NCI-H69 (cell line): ENCODE data around the gene ARFRP1.
A peak's percentile ranks its signal among the peaks of the same experiment; 100 is the strongest.

Source experiments
- DNase-seq: peaks from one replicate; lab custom pipeline; 2025; lab: John Stamatoyannopoulos, UW

Gene ARFRP1

GRCh38 chr20:63743210-63743970 is 35.6 kb upstream of the ARFRP1 start:
- DNase-seq: no peak

- DNase-seq: no peak
These were observed 34.7 kb upstream of the ARFRP1 start for GRCh38 chr20:63742381-63743024.

DNA sequence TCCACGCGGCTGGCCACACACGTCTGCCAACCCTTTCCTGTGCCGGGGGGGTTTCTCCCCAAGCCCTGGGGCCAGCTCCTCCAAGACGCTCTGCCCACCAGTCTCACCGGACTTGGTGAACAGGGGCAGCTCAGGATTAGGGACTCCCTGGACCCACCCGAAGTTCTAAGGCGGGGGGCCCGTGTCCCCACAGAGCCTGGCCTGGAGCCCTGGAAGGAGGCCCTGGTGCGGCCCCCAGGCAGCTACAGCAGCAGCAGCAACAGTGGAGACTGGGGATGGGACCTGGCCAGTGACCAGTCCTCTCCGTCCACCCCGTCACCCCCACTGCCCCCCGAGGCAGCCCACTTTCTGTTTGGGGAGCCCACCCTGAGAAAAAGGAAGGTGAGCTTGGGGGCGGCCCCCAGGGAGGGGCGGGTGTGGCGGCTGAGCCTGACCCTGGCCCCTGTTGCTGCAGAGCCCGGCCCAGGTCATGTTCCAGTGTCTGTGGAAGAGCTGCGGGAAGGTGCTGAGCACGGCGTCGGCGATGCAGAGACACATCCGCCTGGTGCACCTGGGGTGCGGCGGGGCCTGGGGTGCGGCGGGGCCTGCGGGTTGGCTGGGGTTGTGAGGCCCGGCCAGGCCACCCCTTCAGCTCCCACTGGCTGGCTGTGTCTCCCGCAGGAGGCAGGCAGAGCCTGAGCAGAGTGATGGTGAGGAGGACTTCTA is 34.1 kb upstream of the ARFRP1 start:
- no peak for DNase-seq

DNA sequence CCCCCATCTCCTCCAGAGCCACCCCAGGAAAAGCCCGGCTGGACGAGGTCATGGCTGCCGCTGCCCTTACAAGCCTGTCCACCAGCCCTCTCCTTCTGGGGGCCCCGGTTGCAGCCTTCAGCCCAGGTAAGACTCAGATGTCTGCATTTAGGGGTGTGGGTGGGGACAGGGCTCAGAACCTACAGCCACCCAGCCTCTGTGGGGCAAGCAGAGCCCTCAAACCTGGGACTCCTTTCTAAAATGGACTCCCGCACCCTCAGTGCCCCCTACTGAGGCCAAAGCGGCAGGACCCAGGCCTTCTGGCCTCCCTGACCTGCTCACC is 33.5 kb upstream of the ARFRP1 start:
- no peak for DNase-seq

- peak; percentile 81 for DNase-seq
These were observed 33.0 kb upstream of the ARFRP1 start for GRCh38 chr20:63740627-63741353.

DNA sequence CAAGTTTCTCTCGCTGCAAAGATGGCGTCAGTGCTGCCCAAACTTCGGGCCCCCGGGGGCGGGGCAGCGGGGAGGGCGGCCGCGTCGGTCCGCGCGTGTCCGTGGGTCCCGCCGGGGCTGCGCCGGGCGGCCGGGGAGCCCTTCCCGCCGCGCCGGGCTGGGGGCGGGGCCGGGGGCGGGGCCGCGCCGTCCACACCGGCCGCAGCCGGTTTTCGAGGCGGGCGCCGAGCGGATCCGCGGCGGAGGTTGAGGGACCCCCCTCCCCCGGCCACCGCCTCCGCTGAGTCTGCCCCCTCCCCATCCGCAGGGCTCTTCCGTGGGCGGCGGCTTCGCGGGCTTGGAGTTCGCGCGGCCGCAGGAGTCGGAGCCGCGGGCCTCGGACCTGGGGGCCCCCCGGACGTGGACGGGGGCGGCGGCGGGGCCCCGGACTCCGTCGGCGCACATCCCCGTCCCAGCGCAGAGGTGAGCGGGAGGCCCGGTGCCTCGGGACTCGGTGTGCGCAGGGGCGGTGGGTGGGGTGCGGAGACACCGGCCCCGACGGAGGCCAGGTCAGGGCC is 32.4 kb upstream of the ARFRP1 start:
- peak; percentile 73 for DNase-seq

DNA sequence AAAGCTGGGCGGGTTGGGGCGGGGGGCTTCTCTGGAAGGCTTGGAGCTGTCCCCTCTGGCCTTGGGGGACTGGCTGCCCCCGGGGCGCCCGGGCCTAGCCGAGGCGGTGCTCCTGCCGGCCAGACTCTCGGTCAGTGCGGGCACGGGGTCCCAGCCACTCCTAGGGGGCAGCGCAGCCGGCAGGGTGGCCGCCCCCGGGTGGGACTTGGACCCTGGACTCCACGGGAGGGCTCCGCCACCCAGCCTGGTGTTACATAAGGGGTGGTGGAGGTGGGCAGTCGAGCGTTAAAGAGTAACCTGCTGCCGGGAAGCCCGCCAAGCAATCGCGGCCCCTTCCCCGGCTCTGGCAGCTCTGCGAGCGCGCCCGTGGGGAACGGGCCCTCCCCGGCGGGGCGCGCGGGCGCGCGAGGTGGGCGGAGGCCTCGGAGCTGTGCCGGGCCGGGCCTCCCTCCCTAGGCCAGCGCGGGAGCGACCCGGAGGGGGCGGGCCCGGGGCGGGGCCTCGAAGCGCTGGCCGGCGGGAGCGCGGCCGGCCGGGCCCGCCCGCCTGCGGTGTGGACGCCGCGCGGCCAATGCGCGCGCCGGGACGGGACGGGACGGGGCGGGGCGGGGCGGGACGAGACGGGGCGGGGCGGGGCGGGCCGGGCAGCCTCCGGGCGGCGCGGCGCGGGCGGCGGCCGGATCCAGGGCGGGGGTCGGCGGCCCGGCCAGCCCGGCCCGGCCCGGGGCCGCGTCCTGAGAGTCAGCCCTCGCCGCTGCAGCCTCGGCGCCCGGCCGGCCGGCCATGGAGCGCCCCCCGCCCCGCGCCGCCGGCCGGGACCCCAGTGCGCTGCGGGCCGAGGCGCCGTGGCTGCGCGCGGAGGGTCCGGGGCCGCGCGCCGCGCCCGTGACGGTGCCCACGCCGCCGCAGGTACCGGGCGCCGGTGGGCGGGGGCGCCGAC is 31.6 kb upstream of the ARFRP1 start, which contains the start of gene SLC2A4RG:
Gene SLC2A4RG, plus strand, starts transcription at position 647 of the 940 bp plus-strand sequence. Its CDS starts 137 bp downstream, at position 784.
- DNase-seq: peak; percentile 84

- DNase-seq: peak; percentile 35
These were observed 30.9 kb upstream of the ARFRP1 start for GRCh38 chr20:63738687-63739129.

DNA sequence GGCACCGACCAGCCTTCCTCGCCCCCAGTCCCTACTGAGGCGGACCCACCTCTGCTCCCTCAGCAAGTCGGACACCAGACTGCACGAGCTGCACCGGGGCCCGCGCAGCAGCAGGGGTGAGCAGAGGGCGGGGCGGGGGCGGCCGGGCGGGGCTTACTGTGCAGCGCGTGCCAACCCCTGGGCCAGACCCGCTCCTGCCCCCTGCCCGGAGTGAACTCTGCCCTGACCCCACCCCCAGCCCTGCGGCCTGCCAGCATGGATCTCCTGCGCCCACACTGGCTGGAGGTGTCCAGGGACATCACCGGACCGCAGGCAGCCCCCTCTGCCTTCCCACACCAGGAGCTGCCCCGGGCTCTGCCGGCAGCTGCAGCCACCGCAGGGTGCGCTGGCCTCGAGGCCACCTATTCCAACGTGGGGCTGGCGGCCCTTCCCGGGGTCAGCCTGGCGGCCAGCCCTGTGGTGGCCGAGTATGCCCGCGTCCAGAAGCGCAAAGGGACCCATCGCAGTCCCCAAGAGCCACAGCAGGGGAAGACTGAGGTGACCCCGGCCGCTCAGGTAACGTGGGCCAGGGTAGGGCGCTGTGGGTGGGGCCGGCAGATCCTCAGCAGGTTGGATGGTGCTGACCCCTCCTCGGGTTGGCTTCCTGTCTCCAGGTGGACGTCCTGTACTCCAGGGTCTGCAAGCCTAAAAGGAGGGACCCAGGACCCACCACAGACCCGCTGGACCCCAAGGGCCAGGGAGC is 30.3 kb upstream of the ARFRP1 start:
- DNase-seq: peak; percentile 19

DNA sequence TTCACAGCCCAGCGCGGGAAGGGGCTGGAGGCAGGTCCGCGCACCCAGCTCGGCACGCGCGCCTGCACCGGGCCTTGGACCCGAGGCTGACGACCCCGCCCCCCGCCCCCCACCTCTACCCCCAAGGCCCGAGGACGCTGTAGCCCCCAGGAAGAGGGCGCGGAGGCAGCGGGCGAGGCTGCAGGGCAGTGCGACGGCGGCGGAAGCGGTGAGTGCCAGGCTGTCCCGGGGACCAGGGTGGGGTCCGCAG is 29.8 kb upstream of the ARFRP1 start:
- DNase-seq: no peak

- DNase-seq: no peak
These were observed 29.3 kb upstream of the ARFRP1 start for GRCh38 chr20:63736893-63737694.

DNA sequence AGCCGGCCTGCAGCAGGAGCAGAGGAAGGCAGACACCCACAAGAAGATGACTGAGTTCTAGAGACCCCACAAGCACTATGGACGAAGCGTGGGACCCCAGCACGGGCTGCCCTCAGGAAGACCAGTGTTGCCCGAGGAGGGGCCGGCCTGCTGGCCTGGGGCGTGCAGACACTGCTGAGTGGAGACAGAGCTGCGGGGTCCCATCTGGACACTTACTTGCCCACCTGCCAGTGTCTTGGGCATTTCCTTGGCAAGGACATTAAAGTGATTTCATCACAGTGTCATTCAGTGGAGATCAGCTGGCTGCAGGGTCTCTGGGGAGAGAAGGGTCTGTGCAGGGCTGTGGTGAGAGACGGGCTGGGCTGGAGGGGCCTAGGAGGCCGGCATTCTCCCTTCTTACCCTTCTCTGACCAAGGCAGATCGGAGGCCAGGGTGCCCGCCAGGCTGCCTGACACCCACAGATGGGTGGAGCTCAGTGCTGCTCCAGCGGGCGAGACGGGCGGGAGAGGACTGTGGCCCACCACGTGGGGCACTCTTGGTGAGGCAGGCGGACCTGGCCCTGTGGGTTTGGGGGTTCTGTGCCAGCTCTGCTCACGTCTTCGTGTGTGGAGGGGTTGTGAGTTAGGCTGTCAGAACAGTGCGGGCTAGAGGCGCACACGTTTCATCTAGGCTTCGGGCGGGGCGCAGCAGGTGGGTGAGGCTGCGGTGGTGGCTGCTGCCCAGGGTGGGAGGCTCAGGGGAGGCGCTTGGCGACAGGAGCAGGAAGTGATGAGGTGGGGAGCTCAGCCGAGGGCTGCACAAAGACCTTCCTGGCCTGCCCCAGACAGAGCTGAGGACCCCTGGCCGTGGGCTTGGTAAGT is 28.3 kb upstream of the ARFRP1 start, which contains the start of gene LIME1:
Gene LIME1, plus strand, starts transcription at position 806 of the 860 bp plus-strand sequence. CDS start 886 bp downstream, outside the sequence.
- no peak for DNase-seq

DNA sequence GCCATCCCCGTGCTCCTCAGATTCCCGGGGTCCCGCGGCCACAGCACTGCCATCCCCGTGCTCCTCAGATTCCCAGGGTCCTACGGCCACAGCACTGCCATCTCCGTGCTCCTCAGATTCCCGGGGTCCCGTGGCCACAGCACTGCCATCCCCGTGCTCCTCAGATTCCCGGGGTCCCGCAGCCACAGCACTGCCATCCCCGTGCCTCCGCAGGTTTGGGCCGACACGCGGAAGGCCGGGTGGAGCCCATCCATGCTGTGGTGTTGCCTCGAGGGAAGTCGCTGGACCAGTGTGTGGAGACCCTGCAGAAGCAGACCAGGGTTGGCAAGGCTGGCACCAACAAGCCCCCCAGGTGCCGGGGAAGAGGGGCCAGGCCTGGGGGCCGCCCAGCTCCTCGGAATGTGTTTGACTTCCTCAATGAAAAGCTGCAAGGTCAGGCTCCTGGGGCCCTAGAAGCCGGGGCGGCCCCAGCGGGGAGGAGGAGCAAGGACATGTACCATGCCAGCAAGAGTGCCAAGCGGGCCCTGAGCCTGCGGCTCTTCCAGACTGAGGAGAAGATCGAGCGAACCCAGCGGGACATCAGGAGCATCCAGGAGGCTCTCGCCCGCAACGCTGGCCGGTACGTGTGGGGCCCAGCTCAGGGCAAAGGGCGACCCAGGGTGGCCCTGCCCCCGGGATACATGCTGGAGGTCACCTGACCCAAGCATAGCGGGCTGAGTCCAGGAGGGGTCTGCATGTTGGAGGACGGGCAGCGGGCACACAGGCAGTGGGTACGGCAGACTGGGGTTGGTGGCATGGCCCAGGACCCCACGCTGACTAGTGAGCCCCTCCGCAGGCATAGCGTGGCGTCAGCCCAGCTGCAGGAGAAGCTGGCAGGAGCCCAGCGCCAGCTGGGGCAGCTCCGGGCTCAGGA is 27.4 kb upstream of the ARFRP1 start:
- no peak for DNase-seq

- DNase-seq: no peak
These were observed 26.6 kb upstream of the ARFRP1 start for GRCh38 chr20:63734111-63734945.

- no peak for DNase-seq
These were observed 25.9 kb upstream of the ARFRP1 start for GRCh38 chr20:63733579-63734081.

DNA sequence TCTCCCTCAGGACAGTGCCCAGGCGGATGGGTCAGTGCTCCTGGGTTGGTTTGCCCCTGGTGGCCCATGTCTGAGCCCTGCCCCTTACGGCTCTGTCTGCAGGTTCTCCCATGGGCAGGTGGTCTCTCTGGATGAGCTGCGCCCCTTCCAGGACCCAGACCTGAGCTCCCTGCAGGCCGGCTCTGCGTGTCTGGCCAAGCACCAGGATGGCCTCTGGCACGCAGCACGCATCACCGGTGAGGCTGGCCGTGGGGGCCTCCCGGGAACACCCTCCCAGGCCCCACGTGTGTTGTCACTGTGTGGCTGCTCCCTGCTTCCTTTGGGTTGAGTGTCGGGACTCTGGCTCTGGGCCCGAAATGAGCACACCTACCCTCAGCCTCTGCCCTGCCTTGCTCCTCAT is 25.3 kb upstream of the ARFRP1 start:
- no peak for DNase-seq
